Germinal center (tissue), 1 donor: ENCODE data around the gene ARHGAP22.

Experiments
- DNase-seq: peaks from one replicate; pipeline ENCODE4 v3.0.0; 2012; ENCODE audit warnings: mixed read lengths, low spot score

Gene ARHGAP22

DNA sequence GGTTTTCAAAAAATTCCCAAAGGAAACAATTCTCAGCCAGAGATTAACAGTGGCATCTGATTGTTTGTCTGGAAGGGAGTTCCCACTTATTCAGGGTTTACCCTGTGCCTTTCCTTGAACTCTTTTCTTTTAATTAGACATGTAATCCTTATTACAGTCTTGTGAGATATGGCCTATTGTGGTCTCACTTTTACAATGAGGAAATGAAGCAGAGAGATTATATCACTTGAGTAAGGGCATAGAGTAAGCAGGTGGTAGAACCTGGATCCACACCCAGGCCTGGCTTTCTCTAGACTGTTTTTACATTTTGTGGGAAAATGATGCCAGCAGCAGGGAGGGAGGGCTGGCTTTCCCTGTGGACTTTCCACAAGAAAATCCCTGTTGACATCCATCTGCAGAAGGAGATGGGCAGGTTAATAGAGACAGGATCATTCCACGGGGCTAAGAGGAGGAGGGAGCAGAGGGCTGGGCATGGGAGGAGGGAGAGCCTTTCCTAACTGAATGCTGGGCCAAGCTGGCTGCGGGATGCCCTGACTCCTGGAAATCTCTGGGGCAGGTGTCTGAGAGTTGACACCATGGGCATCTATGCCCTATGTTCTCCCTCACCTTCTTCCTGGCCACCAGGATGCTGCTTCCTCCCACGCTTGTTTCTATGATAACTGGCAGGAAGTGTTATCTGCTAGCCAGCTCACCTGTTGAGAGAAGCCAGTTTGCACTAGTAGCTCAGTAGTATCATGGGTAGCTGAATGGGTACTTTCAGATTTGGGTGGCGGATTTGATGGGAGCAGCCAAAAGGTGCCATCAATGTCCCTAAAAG is 28.7 kb upstream of the ARHGAP22 start:
- peak; percentile 31 for DNase-seq

DNA sequence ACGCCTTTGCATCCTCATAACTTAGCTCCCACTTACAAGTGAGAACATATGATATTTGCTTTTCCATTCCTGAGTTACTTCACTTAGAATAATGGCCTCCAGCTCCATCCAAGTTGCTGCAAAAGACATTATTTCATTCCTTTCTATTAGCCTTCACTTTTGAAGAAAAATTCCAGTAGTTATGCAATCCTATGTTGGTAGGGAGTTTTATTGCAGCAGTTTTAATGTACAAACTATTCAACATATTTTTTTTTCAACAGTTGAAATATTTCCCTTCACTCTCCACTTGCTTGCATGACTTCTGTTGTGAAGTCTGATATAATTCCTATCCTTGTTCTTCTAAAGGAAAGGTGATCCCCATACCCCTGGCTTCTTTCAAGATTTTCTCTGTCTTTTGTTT is 27.3 kb upstream of the ARHGAP22 start:
- no peak for DNase-seq

DNA sequence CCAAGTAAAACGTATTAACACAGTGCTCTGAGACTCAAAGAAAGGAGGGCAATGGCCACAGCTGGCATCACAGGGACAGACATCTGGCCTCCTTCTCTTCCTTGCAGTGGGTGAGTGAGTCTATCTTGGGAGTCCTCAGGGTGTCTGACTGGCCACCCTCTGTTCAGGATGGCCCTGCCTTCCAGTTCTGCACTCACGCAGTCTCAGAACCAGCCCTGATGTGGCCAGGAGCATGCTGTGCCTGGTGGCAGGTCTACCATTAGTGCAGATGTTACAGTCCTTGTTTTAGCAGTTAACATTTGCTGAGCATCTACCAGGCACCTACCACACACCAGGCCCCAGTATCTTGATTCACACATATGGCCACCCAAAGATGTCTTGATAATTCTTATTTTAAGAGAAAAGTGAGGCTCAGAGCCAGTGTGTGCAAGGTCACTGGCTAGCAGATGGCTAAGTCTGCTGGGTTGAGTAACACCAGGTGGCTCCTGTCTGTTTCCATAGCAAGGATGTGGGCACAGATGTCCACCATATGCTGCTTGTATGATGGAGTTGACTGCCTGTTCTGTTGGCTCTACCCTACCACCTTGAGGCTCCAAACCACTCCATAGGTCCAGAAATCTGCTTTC is 23.2 kb upstream of the ARHGAP22 start:
- DNase-seq: no peak

- DNase-seq: no peak
Measured at GRCh38 chr10:48626986-48627731, 22.3 kb upstream of the ARHGAP22 start.

DNA sequence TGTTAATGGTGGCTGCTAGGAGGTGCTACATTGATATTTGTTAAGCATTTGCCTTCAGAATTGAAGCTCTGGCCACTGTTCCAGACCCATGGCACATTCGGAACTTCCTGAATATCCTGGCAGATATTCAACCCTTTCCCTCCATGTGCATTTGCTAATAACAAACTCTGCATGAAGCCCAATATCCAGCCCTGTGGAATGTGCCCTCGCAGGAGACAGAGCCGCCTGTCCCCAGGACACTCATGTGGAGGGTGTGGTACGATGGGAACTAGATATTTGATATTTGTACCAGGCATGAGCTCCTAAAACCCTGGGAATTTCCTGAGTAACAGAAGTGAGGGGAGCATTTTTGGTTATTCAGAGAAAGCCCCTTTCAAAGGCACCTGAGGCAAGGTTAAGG is 21.6 kb upstream of the ARHGAP22 start:
- no peak for DNase-seq

DNA sequence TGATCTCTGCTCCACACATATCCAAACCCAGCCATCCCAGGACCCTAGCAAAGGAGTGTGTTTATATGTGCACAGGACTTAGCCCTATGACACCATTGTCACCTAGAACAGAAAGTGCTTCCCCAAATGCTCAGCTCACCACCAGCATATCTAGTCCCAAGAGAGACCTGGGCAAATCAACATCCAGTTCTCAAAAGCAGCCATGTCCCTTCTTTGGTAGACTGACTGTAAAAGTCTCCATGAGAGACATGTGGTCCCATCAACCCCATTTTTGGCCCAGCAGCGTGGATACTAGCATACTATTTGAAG is 20.9 kb upstream of the ARHGAP22 start:
- peak; percentile 47 for DNase-seq

DNA sequence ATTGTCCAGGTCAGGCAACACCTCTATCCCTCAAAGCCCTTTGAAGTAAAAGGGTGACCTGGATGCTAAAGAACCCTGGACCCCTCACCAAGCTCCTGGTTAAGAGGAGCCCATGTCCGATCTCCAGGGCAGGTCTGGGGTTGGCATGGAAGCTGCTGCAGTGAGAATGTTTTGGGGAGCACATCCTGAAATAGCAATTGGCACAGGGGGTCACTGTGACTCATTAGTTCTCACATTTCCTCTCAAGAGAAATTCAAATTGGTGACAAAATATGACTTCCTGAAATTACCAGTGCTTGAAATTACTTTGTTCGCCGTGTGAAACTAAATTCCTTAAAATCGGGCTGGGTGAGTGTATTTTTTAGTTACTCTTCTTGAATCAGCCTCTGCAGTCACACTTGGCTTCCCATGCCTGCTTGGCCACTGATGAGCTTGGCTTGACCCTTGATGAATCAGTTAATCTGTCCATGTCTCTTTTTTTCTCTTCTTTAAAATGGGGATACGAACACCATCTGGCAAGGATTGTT is 18.8 kb upstream of the ARHGAP22 start:
- DNase-seq: no peak

DNA sequence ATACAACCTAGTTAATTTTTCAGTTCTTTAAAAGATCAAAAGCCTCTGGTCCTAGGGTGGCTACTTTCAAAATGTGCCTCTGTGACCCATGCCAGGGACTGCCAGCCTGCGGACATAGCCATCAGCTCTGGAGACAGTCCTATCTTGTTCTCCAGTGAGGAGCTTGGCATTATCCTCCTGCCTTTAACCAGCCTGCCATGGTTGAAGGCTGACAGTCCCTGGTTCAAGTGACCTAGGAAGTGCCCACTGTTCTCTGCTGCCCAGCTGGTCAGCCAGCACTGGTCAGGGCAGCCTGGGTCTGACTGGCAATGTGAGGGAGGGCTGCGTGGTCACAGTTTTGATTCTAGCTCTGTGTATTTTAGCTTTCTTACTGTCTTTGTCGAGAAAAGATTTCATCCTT is 18.1 kb upstream of the ARHGAP22 start:
- DNase-seq: no peak

GRCh38 chr10:48620719-48621118 is 15.8 kb upstream of the ARHGAP22 start:
- DNase-seq: no peak

DNA sequence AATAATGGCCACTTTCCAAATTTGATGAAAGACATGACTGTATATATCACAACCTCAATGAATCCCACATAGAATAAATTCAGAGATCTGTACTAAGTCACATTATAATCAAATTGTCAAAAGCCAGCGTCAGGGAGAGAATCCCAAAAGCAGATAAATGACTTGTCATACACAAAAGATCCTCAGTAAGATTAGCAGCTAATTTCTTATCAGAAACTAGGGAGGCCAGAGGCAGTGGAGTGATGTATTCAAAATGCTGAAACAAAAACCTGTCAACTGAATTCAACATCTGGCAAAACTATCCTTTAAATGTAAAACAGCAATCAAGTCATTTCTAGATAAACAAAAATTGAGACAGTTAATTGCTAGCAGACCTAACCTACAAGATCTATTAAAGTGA is 11.6 kb upstream of the ARHGAP22 start:
- DNase-seq: no peak

DNA sequence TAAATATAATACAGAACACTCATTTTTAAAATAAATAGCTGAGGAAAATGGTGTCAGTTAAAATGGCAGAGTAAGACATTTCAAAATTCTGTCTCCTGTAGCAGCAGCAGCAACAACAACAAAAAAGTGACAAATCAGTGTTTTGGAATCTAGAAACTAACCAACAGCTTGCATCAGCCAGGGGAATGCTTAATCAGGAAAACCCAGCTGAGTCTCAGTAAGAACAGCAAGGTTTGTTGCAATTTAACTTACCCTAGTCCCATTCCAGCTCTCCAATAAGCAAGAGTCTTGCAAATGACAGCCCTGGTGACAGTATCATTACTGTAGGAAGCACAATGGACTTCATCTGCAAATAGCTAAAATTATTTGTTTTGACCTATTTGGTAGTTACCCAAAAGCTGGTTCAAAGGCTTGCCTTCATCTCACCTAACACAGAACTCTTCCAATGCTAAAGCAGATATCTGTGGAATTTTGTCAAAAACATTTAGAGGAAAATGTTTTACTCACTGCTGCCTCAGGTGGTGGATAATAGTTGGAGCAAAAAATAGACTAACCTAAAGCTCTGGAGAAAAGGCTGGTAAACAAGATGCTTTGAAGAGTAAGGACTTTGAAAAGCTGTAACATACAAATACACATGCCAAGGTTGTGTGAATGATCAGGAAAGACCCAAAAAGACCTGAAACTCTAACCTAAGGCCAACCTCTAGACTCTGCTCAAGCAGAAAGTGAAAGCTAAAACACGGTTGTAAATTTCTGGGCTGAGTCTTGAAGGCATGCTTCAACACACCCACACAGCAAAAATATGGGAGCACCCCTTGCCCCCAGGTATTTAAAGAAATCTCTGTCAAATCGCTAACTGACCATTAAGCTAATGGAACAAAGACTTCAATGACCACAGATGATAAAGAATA is 9.9 kb upstream of the ARHGAP22 start:
- DNase-seq: no peak

GRCh38 chr10:48613016-48613415 is 8.1 kb upstream of the ARHGAP22 start:
- no peak for DNase-seq

GRCh38 chr10:48612236-48612943 is 7.5 kb upstream of the ARHGAP22 start:
- no peak for DNase-seq

- DNase-seq: no peak
Measured at GRCh38 chr10:48611133-48611532, 6.3 kb upstream of the ARHGAP22 start.

DNA sequence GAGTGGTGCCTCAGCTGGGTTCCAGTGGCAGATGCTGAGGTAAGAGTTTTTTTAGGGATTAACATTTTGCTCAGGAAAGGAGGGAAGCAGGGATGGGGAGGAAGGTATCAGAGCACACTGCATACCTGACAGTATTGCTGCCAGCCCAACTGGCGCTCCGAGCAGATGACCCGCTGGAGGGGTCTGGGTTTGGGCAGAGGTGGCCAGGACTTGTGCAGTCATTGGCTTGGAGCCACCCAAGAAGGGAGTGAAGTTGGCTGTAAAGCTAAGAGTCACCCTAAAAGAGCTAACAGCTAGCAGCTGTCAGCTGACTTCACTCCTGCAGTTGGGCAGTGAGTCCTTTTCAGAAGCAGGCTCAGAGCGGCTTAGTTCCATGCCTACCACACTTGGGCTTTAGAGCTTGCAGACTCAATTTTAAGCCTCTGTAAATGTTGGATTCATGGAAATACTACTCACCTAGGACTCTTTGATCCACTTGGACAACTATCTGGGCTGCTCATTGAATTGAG is 5.8 kb upstream of the ARHGAP22 start:
- no peak for DNase-seq

DNA sequence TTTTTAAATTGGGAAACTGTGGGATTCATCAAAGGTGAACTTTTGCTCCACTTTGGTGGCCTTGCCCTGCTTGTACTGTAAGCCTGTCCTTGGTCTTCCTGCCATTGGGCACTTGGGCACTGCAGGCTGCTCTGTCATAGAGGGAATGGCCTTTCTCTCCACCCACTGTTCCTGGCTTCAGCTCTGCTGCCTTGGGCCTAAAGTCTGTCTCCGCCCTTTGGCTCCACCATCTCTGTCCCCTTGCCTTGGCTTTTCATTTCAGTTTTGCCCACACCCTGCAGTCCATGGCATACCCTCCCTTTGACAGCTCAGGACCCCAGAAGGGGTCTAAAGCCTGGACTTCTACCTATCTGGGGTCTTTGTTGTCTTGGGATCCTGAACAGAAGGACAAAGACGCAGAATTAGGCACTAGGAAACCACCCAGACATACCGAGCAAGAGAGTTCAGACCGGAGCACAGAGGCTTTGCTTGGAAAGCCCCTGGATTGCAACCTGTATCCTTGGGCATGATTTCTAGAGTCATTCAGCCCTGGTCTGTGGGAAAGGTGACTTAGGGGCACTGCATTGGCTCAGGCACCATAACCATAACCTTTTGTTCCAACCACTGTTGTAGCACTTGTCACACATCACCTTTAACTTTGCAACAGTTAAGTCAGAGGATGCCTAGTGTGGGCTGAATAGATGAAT is 5.2 kb upstream of the ARHGAP22 start:
- DNase-seq: no peak

DNA sequence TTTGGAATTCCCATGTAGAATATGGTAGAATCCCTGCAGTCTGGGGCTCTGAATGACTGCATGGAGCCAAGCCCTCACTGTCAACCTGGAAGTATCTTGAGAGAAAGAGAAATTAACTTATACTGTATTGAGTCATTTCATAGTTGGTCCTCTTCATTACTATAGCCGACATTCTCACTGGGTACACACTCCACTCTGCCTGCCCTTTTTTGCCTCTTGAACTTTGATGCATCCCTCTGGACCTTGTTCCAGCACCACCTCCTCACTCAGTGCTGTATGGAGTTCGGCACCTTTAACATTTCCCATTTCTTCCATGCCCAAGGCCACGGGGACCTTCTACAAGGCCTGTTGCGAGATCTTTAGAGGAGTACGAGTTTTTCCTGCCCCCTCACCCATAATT is 4.6 kb upstream of the ARHGAP22 start:
- DNase-seq: no peak

DNA sequence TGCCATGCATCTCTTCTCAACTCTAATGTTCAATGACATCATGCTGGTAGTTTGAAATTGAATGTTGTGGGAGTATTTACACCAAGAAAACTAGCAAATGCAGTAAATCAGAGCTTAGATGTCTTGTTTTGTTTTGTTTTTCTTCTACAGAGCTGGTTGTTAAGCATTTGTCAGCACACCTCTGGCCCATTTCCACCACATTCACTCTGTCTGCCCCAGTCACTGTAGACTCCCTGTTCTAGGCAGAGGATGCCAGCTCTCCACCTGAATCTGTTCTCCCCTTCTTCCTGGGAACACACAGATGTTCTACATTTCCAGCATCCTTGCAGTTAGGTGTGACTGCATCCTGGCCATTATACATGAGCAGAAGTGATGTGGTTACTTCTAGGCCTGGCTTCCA is 4.1 kb upstream of the ARHGAP22 start:
- no peak for DNase-seq

GRCh38 chr10:48608279-48608681 is 3.4 kb upstream of the ARHGAP22 start:
- DNase-seq: peak; percentile 80
